ENCODE results near the gene ZEB2. TPM values are rescaled to one million over a fixed set of nuclear protein-coding genes. Genes with fewer than 3 reads are reported as not detected.

ZEB2 gene
- total RNA-seq, 1 donor from 2014 or later: 95.4 TPM

DNA sequence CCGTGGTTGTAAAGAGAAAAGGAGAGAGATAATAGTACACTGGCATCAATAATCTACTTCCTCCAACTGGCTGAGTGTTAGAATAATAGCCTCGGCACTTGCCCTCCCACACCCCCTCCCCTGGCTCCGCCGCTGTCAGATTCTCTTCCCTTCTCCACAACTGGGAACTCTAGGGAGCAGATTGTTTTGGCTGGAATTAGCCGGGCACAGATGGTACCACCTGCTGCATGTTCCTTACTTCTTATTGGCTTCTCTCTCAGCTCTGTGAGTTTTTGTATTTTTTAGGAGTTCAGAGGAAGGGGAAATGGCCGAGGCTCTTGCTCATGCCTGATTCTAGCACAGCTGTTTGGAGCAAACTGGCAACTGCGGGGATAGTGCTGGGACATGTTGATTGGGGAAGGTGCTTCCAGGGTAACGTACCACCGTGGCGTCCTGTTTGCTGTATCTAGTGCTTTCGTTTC lies 140.0 kb downstream of the ZEB2 start:
- TF ChIP-seq, protein P1, sequence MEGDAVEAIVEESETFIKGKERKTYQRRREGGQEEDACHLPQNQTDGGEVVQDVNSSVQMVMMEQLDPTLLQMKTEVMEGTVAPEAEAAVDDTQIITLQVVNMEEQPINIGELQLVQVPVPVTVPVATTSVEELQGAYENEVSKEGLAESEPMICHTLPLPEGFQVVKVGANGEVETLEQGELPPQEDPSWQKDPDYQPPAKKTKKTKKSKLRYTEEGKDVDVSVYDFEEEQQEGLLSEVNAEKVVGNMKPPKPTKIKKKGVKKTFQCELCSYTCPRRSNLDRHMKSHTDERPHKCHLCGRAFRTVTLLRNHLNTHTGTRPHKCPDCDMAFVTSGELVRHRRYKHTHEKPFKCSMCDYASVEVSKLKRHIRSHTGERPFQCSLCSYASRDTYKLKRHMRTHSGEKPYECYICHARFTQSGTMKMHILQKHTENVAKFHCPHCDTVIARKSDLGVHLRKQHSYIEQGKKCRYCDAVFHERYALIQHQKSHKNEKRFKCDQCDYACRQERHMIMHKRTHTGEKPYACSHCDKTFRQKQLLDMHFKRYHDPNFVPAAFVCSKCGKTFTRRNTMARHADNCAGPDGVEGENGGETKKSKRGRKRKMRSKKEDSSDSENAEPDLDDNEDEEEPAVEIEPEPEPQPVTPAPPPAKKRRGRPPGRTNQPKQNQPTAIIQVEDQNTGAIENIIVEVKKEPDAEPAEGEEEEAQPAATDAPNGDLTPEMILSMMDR (IDR thresholded peaks at IDR 0.05): no peak
- Mint-ChIP-seq H3K27me3 (ENCODE audit: low read depth) (no peaks in the 10 kb centered on the region), H3K36me3 (ENCODE audit: low read depth) (peaks cover 6% of the 10 kb centered on the region), H3K4me3 (ENCODE audit: unreplicated experiment) (no peak overlapping the region), H3K9me3 (ENCODE audit: low read depth) (no peaks in the 10 kb centered on the region), H3K27ac (ENCODE audit: unreplicated experiment) (no peak overlapping the region), H3K4me1 (ENCODE audit: low read depth) (peaks cover 31% of the 10 kb centered on the region)
- no peak for DNase-seq (ENCODE audit: low spot score)

DNA sequence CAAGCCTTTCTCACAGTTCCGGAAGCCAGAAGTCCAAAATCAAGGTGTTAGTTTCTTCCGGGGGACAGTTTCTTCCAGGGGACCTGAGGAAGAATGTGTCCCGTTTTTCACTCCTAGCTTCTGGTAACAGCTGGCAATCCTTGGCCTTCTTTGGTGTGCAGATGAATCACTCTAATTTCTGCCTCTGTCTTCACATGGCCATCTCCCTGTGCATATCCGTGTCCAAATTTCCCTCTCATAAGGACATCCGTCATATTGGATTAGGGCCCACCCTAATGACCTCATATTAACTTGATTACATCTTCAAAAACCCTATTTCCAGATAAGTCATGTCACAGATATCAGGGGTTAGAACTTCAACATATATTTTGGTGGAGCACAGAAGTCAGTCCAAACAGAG lies 141.4 kb downstream of the ZEB2 start:
- H3K4me1 Mint-ChIP-seq (ENCODE audit: low read depth): peaks cover 40% of the 10 kb centered on the region
- no peak overlapping the region for H3K27ac Mint-ChIP-seq (ENCODE audit: unreplicated experiment)
- TF ChIP-seq, protein P1 (IDR thresholded peaks at IDR 0.05): no peak
- no peaks in the 10 kb centered on the region for H3K9me3 Mint-ChIP-seq (ENCODE audit: low read depth)
- H3K4me3 Mint-ChIP-seq (ENCODE audit: unreplicated experiment): no peak overlapping the region
- peaks cover under 1% of the 10 kb centered on the region for H3K36me3 Mint-ChIP-seq (ENCODE audit: low read depth)
- no peak for DNase-seq (ENCODE audit: low spot score)
- H3K27me3 Mint-ChIP-seq (ENCODE audit: low read depth): no peaks in the 10 kb centered on the region

DNA sequence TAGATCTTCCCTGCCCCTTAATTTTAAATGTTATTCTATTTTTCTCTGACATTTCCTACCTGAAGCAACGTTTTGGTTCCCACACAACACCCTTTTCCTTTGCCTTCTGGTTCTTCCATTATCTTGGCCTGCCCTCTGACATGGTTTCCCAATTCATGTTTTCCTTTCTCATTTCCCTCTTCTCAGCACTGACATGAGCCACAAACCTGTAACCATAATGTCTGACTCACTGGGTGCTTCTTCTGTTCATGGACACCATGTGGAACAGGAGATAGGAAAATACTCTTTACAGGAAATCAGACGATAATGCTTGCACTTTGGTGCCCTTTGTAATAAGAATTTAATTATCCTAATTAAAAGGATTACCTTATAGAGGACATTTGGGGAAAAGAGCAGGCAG lies 142.0 kb downstream of the ZEB2 start:
- H3K4me1 Mint-ChIP-seq (ENCODE audit: low read depth): peaks cover 38% of the 10 kb centered on the region
- H3K9me3 Mint-ChIP-seq (ENCODE audit: low read depth): no peaks in the 10 kb centered on the region
- H3K27ac Mint-ChIP-seq (ENCODE audit: unreplicated experiment): peak overlapping the region; percentile 64
- H3K36me3 Mint-ChIP-seq (ENCODE audit: low read depth): no peaks in the 10 kb centered on the region
- H3K4me3 Mint-ChIP-seq (ENCODE audit: unreplicated experiment): no peak overlapping the region
- no peaks in the 10 kb centered on the region for H3K27me3 Mint-ChIP-seq (ENCODE audit: low read depth)
- no peak for DNase-seq (ENCODE audit: low spot score)
- TF ChIP-seq, protein P1 (IDR thresholded peaks at IDR 0.05): no peak

DNA sequence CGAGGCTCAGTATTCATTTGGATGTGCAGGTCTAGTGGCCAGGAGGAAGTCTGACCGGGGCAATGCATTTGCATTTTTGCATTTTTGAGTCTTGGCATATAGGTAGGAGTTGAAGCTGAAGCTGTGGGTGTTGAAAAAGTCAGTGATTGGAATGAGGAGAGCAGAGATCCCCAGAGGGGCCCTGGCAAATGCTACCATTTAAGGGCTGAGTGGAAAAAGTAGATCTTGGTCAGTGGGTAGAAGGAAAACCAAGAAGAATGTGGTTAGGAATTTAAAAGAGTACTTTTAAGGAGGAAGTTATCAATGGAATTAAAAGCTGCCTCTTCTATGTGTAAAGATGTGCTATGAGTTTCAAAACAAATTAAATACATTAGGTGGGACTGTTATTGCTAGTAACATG lies 143.0 kb downstream of the ZEB2 start:
- no peak for DNase-seq (ENCODE audit: low spot score)
- Mint-ChIP-seq H3K36me3 (ENCODE audit: low read depth) (no peaks in the 10 kb centered on the region), H3K27me3 (ENCODE audit: low read depth) (no peaks in the 10 kb centered on the region), H3K9me3 (ENCODE audit: low read depth) (no peaks in the 10 kb centered on the region), H3K4me3 (ENCODE audit: unreplicated experiment) (no peak overlapping the region), H3K4me1 (ENCODE audit: low read depth) (peaks cover 37% of the 10 kb centered on the region), H3K27ac (ENCODE audit: unreplicated experiment) (no peak overlapping the region)
- TF ChIP-seq, protein P1 (IDR thresholded peaks at IDR 0.05): no peak

DNA sequence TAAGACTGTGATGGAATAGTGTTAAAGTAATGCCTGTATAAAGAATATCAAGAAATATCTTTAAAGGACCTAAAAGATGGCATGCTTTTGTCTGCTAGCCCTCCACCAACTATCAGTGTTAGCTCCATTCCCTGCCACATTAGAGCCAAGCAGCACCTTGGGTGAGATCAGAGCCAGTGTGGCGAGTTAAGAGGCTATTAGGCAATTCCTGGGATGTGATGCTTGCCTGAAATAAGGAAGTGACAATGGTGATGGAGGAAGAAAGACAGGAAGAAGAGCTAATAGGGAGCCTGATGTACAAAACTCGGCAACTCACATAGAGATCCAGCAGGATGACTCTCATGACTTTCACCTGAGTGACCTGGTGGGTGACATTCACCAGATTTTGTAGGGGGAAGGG lies 143.5 kb downstream of the ZEB2 start:
- Mint-ChIP-seq H3K36me3 (ENCODE audit: low read depth) (no peaks in the 10 kb centered on the region), H3K27me3 (ENCODE audit: low read depth) (no peaks in the 10 kb centered on the region), H3K27ac (ENCODE audit: unreplicated experiment) (no peak overlapping the region), H3K4me1 (ENCODE audit: low read depth) (peaks cover 37% of the 10 kb centered on the region), H3K9me3 (ENCODE audit: low read depth) (no peaks in the 10 kb centered on the region), H3K4me3 (ENCODE audit: unreplicated experiment) (no peak overlapping the region)
- DNase-seq (ENCODE audit: low spot score): no peak
- TF ChIP-seq, protein P1 (IDR thresholded peaks at IDR 0.05): no peak
